ENCODE results near the gene TCF15.

TCF15 gene

DNA sequence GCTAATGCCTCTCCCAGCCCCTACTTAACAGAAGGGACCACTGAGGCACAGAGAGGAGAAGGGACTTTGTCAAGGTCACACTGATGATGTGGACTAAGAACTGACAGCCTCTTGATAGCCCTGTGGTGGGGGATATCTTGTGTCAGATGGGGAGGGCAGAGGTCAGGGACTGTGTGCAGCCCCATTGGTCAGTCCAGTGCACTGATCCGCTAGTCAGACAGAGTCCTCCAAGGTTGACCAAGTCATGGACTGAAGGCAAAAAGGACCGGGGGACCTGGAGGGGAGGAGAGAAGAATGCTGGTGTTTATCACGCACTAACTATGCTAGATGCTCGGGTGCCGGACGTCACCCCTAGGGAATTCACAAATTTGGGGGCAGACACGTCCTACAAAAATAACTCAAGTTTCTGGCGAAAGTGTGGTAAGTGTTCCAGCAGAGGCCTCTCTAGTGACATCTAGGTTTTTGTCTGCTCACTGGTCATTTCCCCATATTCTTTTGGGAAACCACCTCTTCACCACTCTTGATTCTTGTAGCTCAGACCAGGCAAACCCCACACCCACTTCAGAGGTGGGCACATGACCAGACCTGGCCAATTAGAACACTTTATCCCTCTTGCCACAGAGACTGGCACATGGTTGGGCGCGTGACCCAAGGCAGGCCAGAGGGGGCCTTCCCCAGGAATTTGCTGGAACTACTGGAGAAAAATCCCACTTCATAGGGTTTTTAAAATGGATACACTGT, 21.0 kb downstream of the TCF15 start:
- TF ChIP-seq EZH2phosphoT487 (IDR thresholded peaks at IDR 0.05; ENCODE audit: low read depth) = no peak
- TF ChIP-seq, protein P1, sequence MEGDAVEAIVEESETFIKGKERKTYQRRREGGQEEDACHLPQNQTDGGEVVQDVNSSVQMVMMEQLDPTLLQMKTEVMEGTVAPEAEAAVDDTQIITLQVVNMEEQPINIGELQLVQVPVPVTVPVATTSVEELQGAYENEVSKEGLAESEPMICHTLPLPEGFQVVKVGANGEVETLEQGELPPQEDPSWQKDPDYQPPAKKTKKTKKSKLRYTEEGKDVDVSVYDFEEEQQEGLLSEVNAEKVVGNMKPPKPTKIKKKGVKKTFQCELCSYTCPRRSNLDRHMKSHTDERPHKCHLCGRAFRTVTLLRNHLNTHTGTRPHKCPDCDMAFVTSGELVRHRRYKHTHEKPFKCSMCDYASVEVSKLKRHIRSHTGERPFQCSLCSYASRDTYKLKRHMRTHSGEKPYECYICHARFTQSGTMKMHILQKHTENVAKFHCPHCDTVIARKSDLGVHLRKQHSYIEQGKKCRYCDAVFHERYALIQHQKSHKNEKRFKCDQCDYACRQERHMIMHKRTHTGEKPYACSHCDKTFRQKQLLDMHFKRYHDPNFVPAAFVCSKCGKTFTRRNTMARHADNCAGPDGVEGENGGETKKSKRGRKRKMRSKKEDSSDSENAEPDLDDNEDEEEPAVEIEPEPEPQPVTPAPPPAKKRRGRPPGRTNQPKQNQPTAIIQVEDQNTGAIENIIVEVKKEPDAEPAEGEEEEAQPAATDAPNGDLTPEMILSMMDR (IDR thresholded peaks at IDR 0.05; ENCODE audit: low read depth, low read length) = peak; percentile 35
- Histone ChIP-seq H3K27me3 (ENCODE audit: low read depth, low read length) (0 out of 2 replicates have a peak, but pooled peaks cover 3% of the 10 kb centered on the region), H3K4me2 (ENCODE audit: low read length) (peak overlapping the region; percentile 44), H3K9me3 (ENCODE audit: insufficient read depth, low read length) (no peaks in the 10 kb centered on the region), H4K20me1 (ENCODE audit: insufficient read depth, low read length) (no peaks in the 10 kb centered on the region), H3K36me3 (replicated peaks; ENCODE audit: low read depth, low read length) (no peaks in the 10 kb centered on the region), H3K27ac (ENCODE audit: low read length) (peak overlapping the region; percentile 26; the same call in 1 of the 2 replicates), H3K79me2 (ENCODE audit: low read length) (no peaks in the 10 kb centered on the region), H2AFZ (ENCODE audit: low read depth, low read length) (peak overlapping the region; percentile 78), H3K4me1 (ENCODE audit: low read length) (peaks cover 17% of the 10 kb centered on the region), H3K9ac (ENCODE audit: low read length) (0 out of 2 replicates have a peak overlapping the region, but pooled peaks have one; percentile 7), H3K4me3 (ENCODE audit: low read length) (no peak overlapping the region)

GRCh38 chr20:588476-588875, 21.6 kb downstream of the TCF15 start:
- Histone ChIP-seq H3K9ac (ENCODE audit: low read length) (no peak overlapping the region), H3K27ac (ENCODE audit: low read length) (no peak overlapping the region), H3K4me2 (ENCODE audit: low read length) (no peak overlapping the region), H3K79me2 (ENCODE audit: low read length) (no peaks in the 10 kb centered on the region), H3K9me3 (ENCODE audit: insufficient read depth, low read length) (no peaks in the 10 kb centered on the region), H3K36me3 (replicated peaks; ENCODE audit: low read depth, low read length) (no peaks in the 10 kb centered on the region), H3K4me3 (ENCODE audit: low read length) (no peak overlapping the region), H3K27me3 (ENCODE audit: low read depth, low read length) (0 out of 2 replicates have a peak, but pooled peaks cover 3% of the 10 kb centered on the region), H2AFZ (ENCODE audit: low read depth, low read length) (no peak overlapping the region), H4K20me1 (ENCODE audit: insufficient read depth, low read length) (no peaks in the 10 kb centered on the region), H3K4me1 (ENCODE audit: low read length) (peaks cover 18% of the 10 kb centered on the region)
- no peak for TF ChIP-seq EZH2phosphoT487 (IDR thresholded peaks at IDR 0.05; ENCODE audit: low read depth)
- TF ChIP-seq, protein P1 (IDR thresholded peaks at IDR 0.05; ENCODE audit: low read depth, low read length) = no peak

- Histone ChIP-seq H4K20me1 (ENCODE audit: insufficient read depth, low read length) (no peaks in the 10 kb centered on the region), H3K4me1 (ENCODE audit: low read length) (peaks cover 34% of the 10 kb centered on the region), H2AFZ (ENCODE audit: low read depth, low read length) (no peak overlapping the region), H3K9me3 (ENCODE audit: insufficient read depth, low read length) (no peaks in the 10 kb centered on the region), H3K79me2 (ENCODE audit: low read length) (no peaks in the 10 kb centered on the region), H3K27me3 (ENCODE audit: low read depth, low read length) (peaks cover 9% of the 10 kb centered on the region; the same call in 1 of the 2 replicates), H3K36me3 (replicated peaks; ENCODE audit: low read depth, low read length) (no peaks in the 10 kb centered on the region), H3K9ac (ENCODE audit: low read length) (no peak overlapping the region), H3K27ac (ENCODE audit: low read length) (no peak overlapping the region), H3K4me2 (ENCODE audit: low read length) (no peak overlapping the region), H3K4me3 (ENCODE audit: low read length) (no peak overlapping the region)
- TF ChIP-seq, protein P1 (IDR thresholded peaks at IDR 0.05; ENCODE audit: low read depth, low read length) = no peak
- no peak for TF ChIP-seq EZH2phosphoT487 (IDR thresholded peaks at IDR 0.05; ENCODE audit: low read depth)
Observed at GRCh38 chr20:584971-585301, 25.2 kb downstream of the TCF15 start.

GRCh38 chr20:584161-584970, 25.7 kb downstream of the TCF15 start:
- TF ChIP-seq, protein P1 (IDR thresholded peaks at IDR 0.05; ENCODE audit: low read depth, low read length) = no peak
- TF ChIP-seq EZH2phosphoT487 (IDR thresholded peaks at IDR 0.05; ENCODE audit: low read depth) = no peak
- Histone ChIP-seq H3K4me1 (ENCODE audit: low read length) (peaks cover 31% of the 10 kb centered on the region), H3K4me2 (ENCODE audit: low read length) (0 out of 2 replicates have a peak overlapping the region, but pooled peaks have one; percentile 16), H4K20me1 (ENCODE audit: insufficient read depth, low read length) (no peaks in the 10 kb centered on the region), H3K36me3 (replicated peaks; ENCODE audit: low read depth, low read length) (no peaks in the 10 kb centered on the region), H3K9ac (ENCODE audit: low read length) (no peak overlapping the region), H3K27ac (ENCODE audit: low read length) (no peak overlapping the region), H3K9me3 (ENCODE audit: insufficient read depth, low read length) (no peaks in the 10 kb centered on the region), H3K4me3 (ENCODE audit: low read length) (no peak overlapping the region), H3K79me2 (ENCODE audit: low read length) (no peaks in the 10 kb centered on the region), H3K27me3 (ENCODE audit: low read depth, low read length) (peaks cover 9% of the 10 kb centered on the region; the same call in 1 of the 2 replicates), H2AFZ (ENCODE audit: low read depth, low read length) (no peak overlapping the region)

Data from OCI-LY3 (cell line).